SIG-M5 (cell line): ENCODE data around the gene CHAMP1.

ENCODE experiments used
- DNase-seq: peaks from one replicate; lab custom pipeline; 2025; lab: John Stamatoyannopoulos, UW

CHAMP1 gene

GRCh38 chr13:114314074-114314912 is at the start of gene CHAMP1:
Gene CHAMP1 (plus strand): TSS chr13:114314503. CDS start chr13:114323843, 9,340 bp downstream.
- peak; percentile 66 for DNase-seq

- DNase-seq: no peak
These were observed 49.3 kb upstream of the CHAMP1 start for GRCh38 chr13:114264886-114265611.

GRCh38 chr13:114266241-114266640 is 48.1 kb upstream of the CHAMP1 start:
- DNase-seq: no peak

GRCh38 chr13:114268344-114269280 is 45.7 kb upstream of the CHAMP1 start:
- no peak for DNase-seq

GRCh38 chr13:114269281-114269770 is 45.0 kb upstream of the CHAMP1 start:
- no peak for DNase-seq

GRCh38 chr13:114272977-114273376 is 41.3 kb upstream of the CHAMP1 start:
- DNase-seq: no peak

GRCh38 chr13:114275304-114275703 is 39.0 kb upstream of the CHAMP1 start:
- no peak for DNase-seq

GRCh38 chr13:114279146-114279545 is 35.2 kb upstream of the CHAMP1 start:
- no peak for DNase-seq

- DNase-seq: no peak
These were observed 34.4 kb upstream of the CHAMP1 start for GRCh38 chr13:114279758-114280355.

GRCh38 chr13:114281351-114282040 is 32.8 kb upstream of the CHAMP1 start, which contains the start of gene UPF3A:
Gene UPF3A (plus strand): TSS chr13:114281601. CDS start chr13:114281640, 39 bp downstream.
- DNase-seq: no peak

GRCh38 chr13:114282041-114282670 is 32.1 kb upstream of the CHAMP1 start:
- no peak for DNase-seq

GRCh38 chr13:114283576-114283975 is 30.7 kb upstream of the CHAMP1 start:
- DNase-seq: no peak

GRCh38 chr13:114284680-114285079 is 29.6 kb upstream of the CHAMP1 start:
- DNase-seq: no peak

- DNase-seq: no peak
These were observed 29.0 kb upstream of the CHAMP1 start for GRCh38 chr13:114285166-114285808.

- no peak for DNase-seq
These were observed 27.5 kb upstream of the CHAMP1 start for GRCh38 chr13:114286808-114287207.

- no peak for DNase-seq
These were observed 26.1 kb upstream of the CHAMP1 start for GRCh38 chr13:114288157-114288591.

- no peak for DNase-seq
These were observed 17.9 kb upstream of the CHAMP1 start for GRCh38 chr13:114296448-114296847.

- DNase-seq: no peak
These were observed 17.4 kb upstream of the CHAMP1 start for GRCh38 chr13:114296902-114297301.

GRCh38 chr13:114298866-114299265 is 15.4 kb upstream of the CHAMP1 start:
- DNase-seq: no peak
